Stimulated activated CD4-positive, alpha-beta T cell treated with anti-CD3 and anti-CD28 coated beads, Interleukin-12 subunit alpha, Interleukin-12 subunit beta, amount 100 ng/mL, for 24 hours (primary cell): ENCODE data around the gene PNP.
A peak's percentile ranks its signal among the peaks of the same experiment; 100 is the strongest.
"Not testable (repeated sequence)": the region's sequence is repeated elsewhere in the genome, so short reads cannot be mapped to it uniquely, and the experiment has no call there.

Experiments used
- DNase-seq, 2 experiments: peaks; one replicate each; pipeline ENCODE4 v3.0.0-alpha.2; 2020; ENCODE audit warnings: low read depth in 2 of 2

PNP gene

DNA sequence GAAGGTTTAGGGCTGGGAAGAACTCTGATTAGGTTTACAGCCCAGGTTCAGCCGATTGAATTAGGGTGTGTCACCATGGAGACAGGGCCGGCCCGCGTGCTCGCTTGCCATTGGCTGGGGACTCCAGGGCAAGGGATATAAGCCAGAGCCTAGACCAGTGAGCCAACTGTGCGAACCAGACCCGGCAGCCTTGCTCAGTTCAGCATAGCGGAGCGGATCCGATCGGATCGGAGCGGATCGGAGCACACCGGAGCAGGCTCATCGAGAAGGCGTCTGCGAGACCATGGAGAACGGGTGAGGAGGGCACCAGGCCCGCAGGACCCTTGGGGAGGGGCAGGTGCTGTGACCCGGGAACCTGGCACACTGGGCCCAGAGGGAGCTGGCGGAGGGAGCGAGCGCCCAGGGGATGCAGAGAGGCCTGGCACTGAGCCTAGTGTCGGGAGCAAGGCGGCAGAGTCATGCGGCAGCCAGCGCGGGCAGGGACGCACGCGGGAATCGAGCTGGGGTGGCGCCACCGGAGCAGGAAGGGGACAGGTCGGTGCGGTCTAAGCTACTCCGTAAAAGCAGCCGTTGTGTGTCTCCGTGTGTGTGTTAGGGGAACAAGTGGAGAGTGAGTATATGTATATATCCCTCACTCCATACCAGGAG lies at the start of gene PNP:
Gene PNP (plus strand): TSS at position 165 of the 648 bp plus-strand sequence. CDS start 119 bp downstream, at position 284.
- DNase-seq, result peak; percentile 81 to 87

DNA sequence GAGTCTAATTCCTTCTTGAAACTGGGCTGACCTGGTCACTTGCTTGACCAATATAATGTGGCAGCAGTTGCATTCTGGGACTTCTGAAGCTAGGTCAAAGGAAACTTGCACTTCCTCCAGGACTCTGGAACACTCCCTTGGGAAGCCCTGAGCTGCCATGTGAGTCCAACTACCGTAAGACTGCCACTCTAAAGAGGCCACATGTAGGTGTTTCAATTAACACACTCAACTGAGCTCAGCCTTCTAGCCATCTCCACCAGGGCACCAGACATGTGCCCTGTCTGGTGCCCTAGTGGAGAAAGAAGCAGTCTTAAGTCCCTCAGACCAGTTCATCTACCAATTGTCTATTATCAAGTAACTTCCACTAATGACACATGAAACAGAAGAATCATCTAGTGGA lies 49.8 kb upstream of the PNP start:
- DNase-seq, result no peak

DNA sequence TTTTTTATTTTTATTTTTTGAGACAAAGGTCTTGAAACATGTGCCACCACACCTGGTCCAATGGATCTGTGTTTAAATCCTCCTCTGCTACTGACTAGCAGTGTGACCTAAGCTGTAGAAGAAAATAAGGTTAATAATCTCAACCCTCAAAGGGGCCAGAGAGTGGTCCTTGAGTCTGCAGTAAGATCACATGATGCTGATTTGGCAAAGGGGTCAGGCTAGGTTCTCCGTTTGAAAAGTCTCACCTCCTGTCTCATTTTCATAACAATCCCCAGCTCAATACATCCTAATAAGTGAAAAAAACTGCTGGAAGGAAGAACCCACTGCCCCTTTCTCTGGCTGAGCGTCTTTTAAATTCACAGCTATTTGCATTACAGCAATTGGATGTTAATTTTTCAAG lies 47.9 kb upstream of the PNP start:
- no peak for DNase-seq

DNA sequence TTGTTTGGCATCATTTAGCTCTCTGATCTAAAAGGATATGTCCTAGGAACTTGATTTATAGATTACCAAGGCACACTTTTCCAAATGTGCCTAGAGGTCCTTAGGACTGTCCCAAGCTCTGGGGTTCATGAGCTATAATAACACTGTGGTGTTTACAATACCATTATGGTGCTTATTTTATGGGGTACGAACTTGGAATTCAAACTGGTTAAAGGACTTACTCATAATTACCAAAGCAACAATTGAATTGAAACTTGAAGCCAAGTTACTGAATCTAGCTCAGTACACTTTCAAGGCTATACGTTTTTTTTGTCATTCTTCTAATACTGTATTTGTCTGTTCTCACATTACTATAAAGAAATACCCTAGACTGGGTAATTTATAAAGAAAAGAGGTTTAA lies 46.3 kb upstream of the PNP start:
- no peak for DNase-seq

DNA sequence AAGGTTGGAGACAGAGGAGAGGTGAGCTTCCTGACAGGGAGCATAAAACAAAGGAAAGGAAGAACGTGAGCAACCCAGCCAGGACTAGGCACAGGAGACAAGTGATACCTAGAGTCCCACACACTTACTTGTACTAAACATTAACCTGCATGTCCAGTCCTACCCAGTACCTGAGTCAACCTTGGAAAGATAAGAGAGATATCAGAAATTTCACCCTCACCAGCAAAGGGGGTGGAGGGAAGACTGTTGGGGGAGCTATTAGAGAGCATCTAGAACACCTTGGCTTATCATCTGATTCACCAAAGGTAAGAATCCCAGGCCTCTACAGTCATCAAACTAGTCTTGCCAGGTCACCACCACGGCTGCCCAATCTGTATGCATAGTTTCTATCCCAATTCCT lies 44.4 kb upstream of the PNP start:
- no peak for DNase-seq

DNA sequence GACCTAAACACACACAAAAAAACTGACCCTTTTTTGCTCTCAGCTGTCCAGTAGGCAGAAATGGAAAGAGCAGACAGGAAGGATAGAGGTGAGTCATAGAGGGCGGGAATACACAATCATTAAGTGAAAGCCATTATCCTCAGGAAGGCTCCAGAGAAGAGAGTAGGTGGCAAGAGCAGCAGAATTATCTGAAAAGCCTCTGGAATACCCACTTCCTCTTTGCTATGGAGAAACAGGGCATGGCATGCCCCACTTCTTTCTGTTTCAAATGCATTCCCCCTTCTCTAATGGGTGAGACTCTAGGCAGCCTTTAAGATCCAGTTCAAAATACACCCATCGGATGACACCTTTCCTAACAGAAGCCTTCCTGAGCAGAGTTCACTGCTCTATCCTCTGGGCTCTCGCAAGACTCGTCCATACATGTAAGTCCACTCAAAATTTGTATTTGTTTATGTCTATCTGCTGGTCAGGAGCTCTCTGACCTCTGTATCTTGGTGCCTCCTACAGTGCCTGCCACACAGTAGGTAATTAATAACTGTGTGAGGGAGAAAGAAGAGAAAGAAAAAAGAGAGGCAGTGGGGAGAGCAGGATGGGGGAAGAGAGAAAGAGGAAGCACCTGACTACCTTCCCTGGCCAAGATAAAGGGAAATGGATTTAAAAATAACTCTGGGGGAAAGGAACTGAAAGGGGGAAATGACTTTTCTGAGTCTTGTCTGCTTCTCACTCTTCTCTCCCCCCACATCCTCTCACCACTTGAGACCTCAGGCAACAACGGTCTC lies 41.8 kb upstream of the PNP start:
- no peak for DNase-seq

DNA sequence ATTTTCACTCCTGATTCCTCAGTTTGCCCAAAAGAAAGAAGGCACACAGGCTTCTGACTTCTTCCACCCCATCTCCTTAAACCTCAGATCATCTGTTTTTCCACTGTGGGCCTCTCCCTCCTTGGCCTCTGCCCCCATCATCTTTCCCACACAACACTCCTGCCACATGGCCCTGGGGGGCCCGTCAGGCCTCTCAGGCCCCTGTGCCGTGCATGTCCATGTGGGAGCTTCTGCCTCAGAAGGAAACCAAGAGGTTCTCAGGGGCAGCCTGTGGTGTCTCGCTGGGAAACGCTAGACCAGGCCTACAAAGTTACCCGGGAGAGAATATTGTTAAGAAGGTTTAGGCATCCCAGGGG lies 41.2 kb upstream of the PNP start:
- no peak for DNase-seq

DNA sequence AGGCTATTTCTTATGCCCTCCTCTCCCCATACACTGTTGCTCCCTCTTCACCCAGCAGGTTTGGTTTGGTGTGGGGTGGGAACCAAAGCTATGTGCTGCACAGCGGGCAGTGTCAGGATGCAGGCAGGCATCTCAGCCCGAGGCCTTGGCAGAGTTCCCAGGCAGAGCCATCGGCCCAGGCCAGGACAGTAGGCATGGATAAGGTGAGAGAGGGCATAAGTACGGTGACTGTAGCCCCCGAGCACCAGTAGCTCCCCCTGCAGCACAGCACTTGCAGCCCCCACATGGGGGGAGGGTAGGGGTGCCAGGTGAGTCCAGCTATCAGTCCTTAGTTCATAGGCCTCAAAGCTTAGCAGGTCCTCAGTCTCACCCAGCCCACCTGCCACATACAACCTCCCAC lies 40.4 kb upstream of the PNP start:
- DNase-seq, result no peak

DNA sequence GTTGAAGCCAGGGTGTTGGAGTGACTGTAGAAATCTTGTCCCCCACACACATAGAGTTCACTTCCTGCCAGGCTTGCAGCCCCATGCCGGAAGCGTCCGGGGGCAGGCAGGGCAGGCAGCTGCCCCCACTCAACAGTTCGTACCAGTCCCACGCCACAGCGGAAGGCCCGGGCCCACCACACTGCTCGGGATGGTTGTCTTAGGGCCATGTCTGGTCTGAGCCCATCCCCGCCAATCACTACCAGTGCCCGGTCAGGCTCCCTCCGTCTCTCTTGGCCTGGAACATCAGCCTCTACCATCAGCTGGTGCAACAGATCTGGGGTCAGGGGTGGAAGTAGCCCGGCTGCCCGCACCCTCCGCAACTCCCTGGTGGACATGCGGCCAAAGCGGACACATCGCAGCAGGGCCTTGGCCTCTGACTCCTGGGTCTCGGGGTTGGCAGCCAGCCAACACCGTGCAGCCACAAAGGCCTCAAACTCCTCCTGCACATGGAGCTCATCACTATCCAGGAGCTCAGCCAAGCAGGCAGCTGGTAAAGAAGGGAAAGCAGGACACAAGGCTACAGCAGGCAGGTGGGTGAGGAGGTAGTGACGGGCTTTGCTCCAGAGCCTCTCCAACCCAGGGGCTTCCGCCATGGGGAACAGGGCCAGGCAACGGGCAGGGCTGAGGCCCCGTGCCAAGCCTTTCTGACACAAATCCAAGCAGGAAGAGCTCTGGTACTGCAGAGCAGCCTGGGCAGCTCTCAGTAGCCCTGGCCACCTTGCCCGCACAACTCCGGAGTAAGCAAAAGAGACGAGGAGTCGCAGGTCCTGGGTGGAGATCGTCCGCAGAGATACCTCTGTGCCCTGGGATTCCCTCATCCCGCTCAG lies 39.2 kb upstream of the PNP start:
- DNase-seq, result no peak

DNA sequence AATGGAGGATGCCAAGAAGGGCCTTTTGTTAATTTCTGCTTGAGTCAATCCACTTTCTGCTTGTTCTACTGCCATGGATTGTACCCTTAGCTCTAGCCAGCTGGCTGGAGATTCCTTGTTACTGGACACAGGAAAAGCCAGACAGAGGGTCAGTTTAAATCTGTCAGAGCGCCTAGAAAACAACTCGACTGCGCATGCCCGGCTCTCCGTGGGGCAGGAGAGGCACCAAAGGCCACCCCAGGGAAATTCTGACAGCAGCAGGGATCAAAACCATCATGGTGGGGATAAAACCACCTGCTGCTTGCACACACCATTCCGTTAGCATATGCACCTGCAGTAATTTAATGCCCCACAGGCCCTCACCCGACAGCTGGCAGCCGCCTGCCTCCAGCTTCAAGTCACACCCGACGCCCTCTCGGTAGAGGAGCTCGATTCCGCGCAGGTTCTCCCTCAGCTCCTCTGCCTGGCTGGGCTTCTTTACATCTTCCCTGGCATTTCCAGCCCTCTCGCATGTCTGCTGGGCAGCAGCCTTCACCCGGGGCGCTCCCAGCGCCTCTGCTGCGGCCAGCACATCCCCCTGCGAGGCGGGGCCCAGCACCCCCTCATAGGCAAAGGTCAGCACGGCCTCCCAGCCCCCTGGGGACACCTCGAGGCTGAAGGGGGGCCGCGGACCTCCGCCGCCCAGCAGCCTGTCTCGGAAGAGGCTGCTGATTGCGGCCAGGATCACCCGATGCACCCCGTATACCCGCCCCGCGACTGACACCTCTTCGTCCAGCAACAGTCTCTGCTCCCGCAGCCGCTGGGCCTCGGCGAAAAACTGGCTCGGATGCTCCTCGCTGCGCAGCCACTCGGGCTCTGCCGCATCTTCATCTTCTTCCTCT lies 34.3 kb upstream of the PNP start:
- DNase-seq, result no peak

DNA sequence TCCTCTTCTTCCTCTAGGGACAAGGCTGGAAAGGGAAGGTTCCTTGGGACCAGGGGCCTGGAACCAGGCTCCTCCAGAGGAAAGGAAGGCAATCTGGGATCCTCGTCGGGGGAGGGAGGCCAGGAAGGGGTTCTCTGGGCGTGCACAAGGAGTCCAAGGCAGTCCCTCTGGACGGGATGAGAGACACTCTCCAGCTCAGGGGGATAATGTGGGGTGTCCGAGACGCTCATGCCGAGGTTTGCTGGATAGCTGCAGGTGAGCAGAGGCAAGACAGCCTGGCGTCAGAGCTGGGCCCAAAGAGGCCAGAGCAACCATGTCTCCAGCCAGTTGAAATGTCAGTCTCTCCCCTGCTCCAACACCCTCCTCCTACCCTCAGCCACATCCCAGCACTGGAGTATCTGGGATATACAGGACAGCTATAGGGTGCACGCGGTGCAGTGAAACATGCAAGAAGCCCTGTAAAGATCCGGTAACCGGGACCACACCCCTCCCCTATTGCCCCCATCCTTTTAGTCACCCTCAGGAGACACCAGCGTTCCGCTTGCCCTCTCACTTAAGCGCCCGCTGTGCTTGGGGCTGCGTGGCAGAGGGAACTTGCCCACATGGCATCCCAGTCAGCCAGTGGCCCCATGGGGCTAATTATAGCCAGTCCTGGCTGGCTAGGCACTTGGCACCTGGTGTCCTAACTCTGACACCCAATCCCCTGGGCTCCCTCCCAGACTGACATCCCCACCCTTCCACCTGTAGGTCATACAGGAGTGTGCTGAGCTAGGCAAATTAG lies 33.4 kb upstream of the PNP start, which contains the start of gene KLHL33:
Gene KLHL33 (minus strand): TSS at position 585 of the 781 bp plus-strand sequence. CDS start 355 bp downstream, at position 230.
- no peak for DNase-seq

DNA sequence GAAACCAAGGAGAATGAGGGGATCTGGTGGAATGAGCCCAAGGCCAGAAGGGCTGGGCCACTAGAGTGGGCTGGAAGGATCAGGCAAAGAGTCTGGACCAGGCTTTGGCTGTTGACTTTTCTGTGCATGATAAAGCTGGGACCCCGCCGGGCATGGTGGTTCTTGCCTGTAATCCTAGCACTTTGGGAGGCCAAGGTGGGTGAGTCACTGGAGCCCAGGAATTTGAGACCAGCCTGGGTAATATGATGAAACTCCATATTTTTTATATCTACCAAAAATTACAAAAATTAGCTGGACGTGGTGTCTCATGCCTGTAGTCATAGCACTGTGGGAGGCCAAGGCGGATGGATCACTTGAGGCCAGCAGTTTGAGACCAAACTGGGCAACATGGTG lies 32.8 kb upstream of the PNP start:
- no peak for DNase-seq

DNA sequence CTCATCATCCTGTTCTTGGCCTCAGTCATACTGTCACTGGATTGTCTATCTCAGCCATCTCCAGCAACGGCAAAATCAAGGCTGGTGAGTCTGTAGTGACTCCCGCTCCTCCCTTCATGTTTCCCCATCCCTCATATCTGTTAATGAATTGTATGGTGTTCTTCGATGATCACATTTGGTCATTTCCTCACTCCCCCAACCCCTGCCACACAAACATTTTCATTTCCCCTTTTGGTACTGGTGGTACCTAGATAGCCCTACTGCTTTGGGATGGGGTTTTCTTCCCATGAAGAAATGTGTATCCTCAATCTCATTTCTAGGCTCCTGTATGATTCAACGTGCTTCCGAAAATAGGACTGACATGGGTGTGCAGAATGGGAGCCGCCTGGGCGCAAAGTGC lies 30.5 kb upstream of the PNP start:
- DNase-seq, result no peak

DNA sequence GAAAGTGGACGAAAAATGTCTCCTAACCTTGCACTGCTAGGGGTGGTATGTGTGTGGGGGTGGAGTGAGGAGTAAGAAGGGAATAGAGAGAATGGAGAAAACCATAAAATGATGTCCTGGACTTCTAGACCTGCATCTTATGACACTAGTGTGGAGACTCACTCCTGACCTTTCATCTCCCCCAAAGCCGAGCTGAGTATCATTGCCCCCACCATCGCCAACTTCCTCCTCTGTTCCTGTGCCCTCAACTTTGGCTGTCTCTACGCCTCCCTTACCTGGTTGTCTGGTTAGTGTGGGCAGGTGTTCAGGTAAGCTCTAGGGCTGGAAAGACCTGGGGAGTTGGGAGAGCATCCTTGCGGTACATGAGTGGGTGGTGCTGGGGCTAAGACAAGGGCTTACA lies 28.7 kb upstream of the PNP start:
- no peak for DNase-seq

DNA sequence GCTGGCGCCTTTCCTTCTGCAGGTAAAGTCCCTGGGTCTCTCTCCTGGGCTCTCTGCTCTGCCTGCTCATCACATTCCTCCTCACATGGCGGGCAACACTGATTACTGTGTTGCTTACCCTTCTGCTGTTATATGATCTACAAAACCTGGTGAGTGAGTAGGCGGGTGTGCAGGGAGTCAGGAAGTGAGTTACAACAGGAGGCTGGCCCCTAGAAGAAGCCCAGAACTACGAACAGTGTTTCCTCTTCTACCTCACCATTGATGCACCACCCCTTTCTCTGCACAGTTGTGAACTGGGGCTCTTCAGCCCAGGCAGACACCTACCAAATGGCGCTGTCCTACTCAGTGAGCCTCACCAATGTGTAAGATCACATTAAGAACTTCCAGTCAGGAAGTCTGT lies 28.3 kb upstream of the PNP start:
- peak in 1 of 2 experiments; percentile 7 for DNase-seq

DNA sequence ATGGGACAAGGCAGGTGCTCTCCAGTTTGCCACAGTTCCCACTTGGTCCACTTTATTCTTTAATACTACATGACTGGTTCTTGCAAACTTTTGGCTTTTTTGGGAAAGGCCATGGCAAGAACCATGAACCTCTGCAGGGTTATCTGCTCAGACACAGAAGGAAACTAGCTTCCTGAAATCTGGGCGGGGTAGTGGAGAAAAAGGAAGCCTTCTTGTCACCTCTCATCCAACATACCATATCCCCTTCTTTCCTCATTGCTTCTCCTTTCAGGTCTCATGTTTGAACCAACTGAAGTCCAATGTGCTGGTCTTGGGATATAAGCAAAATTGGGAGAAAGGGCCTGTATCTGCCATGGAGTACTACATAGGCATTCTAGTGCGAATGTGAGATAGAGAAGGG lies 27.7 kb upstream of the PNP start:
- DNase-seq, result no peak

DNA sequence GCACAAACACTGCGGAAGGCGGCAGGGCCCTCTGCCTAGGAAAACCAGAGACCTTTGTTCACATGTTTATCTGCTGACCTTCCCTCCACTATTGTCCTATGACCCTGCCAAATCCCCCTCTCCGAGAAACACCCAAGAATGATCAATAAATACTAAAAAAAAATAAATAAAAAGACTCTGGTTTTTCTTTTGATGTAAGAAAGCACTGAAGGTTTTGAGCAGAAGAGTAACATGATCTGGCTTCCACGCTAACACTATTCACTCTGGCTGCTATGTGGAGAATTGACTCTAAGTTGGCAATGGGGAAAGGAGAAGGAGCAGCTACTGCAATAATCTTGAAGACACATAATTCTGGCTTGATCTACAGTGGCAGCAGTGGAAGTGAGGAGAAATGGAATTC lies 25.6 kb upstream of the PNP start:
- not testable (repeated sequence) for DNase-seq

DNA sequence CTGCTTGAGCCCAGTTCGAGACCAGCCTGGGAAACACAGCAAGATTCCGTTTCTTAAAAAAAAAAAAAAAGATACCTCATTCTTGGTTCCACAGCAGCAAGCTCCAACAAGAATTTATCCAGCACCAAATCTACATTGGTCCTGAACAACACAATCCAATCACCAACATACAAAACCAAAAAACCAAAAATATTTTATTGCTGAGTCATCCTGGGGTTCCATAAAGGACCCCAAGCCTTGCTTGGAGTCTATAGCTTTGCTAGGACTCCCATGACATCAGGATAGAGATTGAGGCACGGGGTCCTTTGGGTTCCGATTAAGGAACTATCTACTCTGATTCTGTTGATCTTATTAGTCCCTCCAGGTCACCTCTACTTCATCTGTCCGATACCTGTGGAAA lies 22.3 kb upstream of the PNP start:
- DNase-seq, result no peak

DNA sequence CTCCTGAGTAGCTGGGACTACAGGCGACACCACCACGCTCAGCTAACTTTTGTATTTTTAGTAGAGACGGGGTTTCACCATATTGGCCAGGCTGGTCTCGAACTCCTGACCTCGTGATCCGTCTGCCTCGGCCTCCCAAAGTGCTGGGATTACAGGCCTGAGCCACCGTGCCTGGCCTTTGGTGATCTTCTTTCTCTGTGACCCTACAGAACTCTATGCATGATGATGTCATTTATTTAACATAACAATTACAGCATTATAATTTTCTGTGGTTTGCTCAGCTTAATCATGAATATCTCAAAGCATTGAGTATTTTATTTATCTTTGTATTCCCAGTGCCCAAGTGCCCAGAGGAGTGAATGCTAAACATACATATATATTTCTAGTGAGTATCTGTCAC lies 16.4 kb upstream of the PNP start:
- not testable (repeated sequence) for DNase-seq

DNA sequence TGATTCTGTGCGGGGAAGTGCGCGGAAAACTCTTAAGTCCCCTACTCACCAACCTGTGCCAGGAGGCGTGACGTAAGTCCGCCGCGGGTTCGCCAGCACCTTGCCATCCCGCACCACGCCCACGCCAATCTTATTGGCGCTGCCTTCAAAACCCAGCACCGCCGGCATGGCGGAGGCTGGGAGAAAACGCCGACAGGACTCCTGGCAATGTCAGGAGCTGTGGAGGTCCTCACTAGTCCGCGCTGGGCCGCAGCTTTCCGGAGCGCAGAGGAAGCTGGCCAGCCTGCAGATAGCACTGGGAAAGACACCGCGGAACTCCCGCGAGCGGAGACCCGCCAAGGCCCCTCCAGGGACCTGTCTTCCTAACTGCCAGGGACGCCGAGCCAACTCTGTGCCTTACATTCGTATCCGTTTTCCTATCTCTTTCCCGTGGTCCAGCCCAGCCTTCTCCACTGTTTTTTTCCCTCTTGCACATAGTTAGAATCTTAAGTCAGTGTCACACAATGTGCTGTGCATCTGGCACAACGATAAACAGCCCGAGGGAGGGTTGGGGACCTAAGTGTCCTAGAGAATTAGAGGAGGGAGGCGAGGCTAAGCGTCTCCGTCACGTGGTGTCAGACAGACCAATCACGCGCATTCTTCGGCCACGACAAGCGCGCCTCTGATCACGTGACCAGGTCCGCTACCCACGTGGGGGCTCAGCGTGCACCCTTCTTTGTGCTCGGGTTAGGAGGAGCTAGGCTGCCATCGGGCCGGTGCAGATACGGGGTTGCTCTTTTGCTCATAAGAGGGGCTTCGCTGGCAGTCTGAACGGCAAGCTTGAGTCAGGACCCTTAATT lies 14.5 kb upstream of the PNP start, which contains the start of the genes APEX1 and OSGEP:
Gene APEX1 (plus strand): TSS at position 711 of the 839 bp plus-strand sequence. CDS start 420 bp downstream, outside the sequence.
Gene OSGEP (minus strand): TSS at position 297 of the 839 bp plus-strand sequence. CDS start 129 bp downstream, at position 168.
- peak; percentile 92 to 96 for DNase-seq
